Hematopoietic multipotent progenitor cell treated with erythropoietin and hydrocortisone succinate and interleukin-3 and kit ligand, for 15 days (in vitro differentiated cells): ENCODE results near the gene SLC5A2.
"Not testable (repeated sequence)": the region's sequence is repeated elsewhere in the genome, so short reads cannot be mapped to it uniquely, and the experiment has no call there.

Experiments used
- DNase-seq: peaks from one replicate; pipeline ENCODE4 v3.0.0-alpha.2; 2015; ENCODE audit warnings: low spot score

Gene SLC5A2

DNA sequence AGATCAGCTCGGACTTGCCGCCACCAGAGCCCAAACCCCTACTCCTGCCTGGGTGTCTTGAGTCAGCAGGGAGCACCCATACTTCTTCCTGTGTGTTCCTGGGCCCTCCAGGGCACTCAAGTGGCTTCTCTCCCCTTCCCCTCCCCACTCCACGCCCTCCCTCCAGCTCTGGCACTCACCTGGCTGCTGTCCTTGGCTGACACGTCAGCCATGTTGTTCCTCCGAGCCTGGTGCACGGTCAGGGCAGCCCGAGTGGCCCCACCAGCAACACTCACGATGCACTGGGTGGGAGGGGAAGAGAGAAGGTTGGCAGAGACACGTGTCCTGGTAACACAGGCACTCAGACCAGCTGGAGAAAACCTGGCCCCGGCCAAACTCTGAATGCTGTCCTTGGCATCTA lies 13.7 kb downstream of the SLC5A2 start:
- no peak for DNase-seq

DNA sequence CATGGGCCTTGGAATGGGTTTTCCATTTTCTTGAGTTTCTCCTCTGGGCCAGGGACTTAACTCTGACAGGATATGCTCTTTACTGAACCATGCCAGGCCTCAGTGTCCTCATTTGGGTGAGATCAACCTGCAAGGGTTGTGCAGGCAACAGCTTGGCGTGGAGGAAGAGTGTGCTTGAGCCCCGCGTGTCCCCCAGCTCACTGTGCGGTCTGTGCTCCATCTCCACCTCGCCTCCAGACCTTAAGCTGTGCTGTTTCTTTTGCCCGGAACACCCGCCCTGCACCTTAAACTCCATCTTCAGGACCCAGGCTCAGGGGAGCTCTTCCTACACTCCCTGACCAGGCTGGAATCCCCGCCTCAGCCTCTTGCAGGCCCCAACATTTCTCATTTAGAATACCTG lies 15.6 kb downstream of the SLC5A2 start:
- no peak for DNase-seq

DNA sequence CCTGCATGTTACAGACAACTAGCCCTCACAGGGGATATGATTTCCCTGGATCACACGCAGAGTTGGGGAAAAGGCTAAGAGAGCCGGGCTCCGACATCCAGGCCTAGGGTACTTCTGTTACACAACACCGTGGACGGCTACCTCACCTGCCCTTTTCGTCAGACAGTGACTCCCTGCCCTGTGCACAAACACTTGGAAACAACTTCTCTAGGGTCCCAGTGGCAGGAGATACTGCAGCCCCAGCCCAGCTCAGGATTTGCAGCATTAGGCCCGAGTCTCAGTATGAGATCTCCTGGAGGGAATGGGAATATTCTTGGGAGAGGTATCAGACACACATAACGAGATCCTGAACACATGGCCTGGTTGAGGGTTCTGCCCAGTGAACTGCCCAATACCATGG lies 17.0 kb downstream of the SLC5A2 start:
- no peak for DNase-seq

DNA sequence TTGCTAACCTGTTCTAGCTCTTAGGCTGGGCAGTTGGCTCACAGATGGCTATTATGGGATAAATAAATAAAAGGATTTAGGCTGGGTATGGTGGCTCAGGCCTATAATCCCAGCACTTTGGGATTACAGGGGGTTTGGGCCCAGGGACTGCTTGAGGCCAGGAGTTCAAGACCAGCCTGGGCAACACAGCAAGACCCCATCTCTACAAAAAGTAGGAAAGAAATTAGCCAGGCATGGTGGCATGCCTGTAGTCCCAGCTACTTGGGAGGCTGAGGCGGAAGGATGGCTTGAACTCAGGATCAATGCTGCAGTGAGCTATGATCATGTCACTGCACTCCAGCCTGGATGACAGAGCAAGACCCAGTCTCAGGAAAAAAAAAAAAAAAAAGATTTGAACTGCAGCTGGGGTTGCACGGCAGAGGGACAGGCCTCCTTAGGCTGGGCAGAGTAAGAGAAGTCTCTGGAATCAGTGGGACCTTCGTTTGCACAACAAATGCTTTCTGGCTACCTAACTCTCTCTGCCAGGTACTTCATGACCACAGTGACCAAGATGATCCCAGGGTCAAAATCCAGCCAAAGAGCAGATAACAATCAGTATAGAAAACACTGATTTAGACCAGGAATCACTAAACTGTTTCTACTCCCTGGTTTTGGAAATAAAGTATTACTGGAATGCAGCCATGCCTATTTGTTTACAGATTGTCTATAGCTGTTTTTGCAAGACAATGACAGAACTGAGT lies 18.5 kb downstream of the SLC5A2 start:
- no peak for DNase-seq

DNA sequence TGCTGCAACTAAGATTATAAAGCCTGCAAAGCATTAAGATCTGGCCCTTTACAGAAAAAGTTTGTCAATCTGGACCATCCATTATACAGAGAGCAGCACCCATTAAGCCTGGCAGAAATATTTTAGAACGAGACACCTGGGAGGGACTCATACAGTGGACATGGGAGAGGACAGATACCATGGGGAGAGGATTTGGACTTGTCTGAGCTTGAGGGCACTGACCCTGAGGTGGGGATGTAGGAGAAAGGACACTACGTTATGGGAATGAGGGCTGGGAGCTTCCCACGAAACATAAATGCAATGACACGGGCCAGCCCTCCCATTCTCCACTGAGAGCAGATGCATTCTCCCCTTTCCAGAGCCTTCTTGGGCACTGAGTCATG lies 19.0 kb downstream of the SLC5A2 start:
- DNase-seq = no peak

DNA sequence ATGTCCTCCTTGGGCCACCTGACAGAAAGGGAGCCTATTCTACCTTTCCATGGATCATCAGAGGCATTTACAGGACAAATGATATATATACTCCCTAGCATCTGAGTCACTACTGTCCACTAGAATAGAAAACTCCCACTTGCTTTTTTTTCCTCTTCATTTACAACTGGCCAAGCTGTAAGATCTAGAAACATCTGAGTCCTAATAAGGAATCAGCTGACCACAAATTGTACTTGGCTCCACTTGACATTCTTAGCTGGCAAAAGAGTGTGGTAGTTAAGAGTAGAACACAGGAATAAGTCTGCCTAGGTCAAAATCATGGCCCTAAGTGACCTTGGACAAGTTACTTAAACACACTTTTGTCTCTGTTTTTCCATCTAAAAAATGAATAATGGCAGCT lies 20.1 kb downstream of the SLC5A2 start:
- DNase-seq = no peak

DNA sequence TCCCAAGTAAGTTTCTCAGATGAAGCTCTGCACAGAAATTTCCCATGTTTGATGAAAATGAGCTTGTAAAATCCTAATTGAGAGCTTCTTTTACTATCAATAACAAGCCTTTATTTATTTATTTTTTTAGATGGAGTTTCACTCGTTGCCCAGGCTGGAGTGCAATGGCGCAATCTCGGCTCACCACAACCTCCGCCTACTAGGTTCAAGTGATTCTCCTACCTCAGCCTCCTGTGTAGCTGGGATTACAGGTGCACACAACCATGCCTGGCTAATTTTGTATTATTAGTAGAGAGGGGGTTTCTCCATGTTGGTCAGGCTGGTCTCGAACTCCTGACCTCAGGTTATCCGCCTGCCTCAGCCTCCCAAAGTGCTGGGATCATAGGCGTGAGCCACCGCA lies 20.6 kb downstream of the SLC5A2 start:
- not testable (repeated sequence) for DNase-seq

DNA sequence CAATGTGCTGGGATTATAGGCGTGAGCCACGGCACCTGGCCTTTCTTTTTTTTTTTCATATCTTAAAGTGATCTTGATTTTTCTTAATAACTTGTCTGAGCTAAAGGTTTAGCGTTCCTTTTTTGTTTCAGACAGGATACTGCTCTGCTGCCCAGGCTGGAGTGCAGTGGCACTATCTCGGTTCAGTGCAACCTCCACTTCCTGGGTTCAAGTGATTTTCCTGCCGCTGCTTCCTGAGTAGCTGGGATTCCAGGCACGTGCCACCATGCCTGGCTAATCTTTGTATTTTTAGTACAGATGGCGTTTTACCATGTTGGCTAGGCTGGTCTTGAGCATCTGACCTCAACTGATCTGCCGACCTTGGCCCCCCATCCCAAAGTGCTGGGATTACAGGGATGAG lies 21.2 kb downstream of the SLC5A2 start:
- no peak for DNase-seq

DNA sequence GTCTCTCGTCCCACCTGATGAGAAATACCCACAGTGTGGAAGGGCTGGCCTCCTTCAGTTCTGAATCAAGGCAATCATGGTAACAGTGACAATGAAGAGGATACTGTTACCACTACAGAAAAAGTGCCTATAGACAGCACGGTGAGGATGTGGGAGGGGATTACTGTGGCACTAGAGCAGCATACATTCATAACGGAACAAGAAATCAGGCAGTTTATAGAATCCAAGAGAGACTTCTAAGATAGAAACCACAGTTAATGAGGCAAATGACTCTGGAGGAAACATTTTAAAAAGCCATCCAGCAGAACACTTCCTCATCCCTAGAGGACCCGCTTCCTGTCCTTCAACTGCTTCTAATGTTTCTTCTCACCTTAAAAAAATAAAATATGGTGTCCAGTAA lies 22.6 kb downstream of the SLC5A2 start:
- no peak for DNase-seq

DNA sequence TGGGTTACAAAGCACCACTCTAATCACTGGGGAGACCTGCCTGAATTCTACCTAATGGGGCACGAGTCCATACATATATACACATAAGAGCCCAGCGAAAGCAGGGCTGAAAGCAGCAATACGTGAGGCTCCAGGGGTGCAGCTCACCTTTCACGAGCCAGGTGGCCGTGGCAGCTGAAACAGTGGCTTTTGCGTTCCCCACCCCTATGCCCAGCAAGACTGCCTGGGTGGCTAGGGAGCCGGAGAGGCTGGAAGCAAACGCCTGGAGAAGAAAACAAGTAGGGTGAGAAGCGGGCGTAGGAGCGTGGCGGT lies 24.6 kb downstream of the SLC5A2 start:
- no peak for DNase-seq

DNA sequence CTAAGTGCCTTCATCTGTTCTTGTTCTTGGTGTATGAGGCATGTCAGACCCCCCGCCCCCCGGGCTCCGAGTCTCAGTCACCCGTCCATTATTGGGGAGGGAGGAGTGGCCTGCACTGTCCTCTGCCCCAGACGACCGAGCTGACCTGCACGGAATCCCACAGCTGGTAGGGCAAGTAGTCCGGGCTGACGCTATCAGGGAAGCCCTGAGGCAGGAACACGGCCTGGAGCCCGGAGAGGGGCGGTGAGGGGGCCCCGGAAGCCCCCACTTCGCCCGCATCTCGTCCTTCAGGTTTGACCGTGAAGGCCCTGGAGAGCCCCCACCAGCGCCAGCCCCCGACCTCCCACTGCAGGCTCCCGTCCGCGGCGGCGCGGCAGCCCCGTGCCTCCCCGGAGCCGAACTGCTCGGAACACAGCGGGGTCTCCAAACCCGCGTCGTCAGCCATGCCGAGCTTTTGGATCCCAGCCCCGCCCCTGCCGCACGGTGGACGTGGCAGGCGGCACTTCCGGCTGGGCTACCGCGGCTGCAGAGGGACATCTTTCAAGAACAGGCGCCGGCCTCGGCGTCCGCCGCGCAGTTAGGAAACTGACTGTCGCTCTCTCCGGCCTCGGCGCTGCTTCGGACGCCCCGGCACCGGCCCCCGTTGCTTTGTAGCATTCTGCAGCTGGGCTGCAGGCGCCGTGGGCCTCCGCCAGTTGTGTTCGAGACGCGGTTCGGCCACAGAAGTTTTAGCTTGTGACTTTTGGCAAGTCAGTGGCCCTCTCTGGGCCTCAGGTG lies 25.2 kb downstream of the SLC5A2 start, which contains the start of gene RUSF1:
Gene RUSF1, minus strand, starts transcription at position 463 of the 777 bp plus-strand sequence. Its CDS starts 18 bp downstream, at position 445.
- DNase-seq = peak; percentile 86

DNA sequence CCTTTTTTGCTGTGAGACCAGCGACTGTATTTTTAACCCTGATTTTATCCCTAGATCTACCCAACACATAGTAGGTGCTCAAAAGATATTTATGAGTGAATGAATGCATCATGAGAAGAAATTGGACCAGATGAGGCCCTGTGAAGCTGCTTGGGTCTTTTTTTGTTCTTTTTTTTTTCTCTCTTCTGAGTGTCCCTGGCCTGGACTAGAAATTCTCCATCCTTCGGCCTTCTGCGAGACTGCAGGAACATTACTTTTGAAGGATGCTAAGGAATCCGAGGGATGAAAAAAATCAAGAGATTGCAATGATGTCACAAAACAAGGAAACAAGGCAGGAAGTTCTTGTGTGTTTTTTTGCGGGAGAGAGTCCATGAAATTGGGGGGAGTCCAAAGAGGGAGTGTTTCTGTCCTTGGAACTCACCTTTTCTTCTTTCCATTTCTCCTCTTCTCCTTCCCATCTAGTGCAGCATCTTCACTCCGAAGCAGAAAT lies 25.8 kb downstream of the SLC5A2 start:
- no peak for DNase-seq

DNA sequence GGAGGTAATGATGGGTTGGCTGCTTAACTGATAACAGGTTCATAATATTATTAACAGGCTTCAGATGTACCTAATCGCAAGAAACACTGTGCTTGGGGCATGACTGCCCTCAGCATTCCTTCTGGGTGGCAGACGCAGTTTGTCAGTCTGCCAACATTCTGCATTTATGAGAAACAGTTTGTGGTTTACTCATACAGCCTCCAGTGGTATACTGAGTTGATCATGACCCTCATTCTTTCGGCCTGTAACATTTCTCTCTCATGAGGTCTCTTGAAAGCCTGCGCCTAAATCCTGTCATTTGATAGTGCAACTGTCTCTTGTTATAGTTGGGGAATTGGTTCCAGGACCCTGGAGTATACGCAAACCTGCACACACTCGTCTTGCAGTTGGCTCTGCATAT lies 30.2 kb downstream of the SLC5A2 start:
- DNase-seq = peak; percentile 35

DNA sequence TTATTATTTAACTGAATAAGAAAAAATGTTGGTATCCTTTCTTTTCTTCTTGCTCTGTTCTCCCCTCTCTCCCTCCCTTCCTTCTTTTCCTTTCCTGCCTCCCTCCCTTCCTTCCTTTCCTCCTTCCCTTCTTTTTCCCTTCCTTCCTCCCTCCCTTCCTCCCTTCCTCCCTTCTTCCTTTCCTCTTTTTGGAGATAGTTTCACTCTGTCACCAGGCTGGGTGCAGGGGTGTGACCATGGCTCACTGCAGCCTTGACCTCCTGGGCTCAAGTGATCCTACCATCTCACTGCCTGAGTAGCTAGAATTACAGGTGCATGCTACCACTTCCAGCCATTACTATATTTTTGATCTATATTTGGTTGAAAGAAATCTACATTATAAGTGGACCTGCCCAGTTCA lies 31.0 kb downstream of the SLC5A2 start:
- DNase-seq = no peak

DNA sequence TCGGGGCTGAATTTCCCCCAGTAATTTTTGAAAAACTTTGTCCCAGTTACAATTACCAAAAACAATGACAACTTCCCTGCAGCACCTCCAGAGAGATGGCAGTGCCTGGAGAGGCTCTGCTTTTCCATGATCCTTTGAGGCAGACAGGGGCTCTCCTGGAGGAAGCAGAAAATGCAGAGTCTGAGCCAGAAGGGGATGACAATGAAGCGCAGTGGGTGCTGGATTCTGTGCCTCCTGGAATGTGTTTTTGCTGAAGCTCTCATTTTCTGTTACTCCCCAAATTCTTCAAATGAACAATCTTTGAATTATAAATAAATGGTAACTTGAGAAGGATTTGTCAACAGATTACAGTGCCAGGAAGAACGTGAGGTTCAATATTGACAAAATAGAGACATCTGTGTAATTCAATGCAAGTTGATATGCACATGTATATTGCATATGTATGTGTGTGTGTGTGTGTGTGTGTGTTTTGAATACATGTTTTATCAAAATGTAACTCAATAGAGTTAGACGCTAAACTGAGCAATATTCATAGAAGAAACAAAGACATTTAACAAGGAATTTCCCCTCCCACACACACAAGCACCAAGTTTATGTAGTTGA lies 35.0 kb downstream of the SLC5A2 start:
- DNase-seq = no peak

DNA sequence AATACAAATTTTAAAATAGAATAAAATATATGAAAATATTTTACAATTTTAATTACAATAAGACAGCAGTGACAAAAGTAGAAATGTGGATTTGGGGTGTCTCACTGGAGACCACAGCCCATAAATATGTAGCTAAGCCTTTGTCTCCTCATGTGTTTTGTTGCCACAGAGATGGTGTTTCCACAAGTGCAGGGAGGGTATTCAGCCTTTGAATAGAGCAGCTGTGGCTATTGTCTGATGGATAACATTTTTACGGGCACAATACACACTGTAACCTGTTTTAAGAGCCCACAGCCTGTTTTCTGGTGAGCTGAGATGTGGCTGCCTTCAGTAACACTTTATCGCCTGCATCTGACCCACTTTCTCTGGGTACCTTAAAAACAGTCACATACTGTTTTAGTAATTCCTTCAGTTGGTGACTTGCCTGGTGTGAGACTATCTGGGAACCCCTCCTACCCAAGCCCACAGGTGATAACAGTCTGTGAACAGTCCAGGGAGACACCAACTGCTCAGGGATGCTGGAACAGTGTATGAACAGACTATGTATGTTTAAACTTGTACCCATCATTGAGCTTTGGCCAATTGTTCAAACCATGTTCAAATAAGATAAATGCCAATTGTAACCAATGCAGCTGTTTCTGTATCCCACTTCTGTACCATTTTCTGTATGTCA lies 37.0 kb downstream of the SLC5A2 start:
- peak; percentile 21 for DNase-seq

DNA sequence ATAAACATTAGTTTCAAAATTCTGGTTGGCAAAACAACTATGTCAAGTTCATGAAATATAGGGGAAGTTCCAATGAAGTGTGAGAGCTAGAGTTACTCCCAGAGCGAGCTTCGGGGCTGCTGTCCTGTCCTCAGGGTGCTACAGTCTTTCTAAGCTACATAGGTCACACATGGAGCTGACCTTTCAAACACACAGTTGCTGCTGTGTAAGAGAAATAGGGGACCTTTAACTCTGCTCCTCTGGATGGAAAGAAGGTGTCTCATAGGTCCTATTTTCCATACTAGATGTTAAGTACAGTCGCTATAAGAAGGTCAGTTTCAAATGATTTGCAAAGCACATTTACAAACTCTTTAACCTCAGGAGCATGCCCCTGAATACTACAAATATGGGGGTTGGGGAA lies 38.4 kb downstream of the SLC5A2 start:
- DNase-seq = peak; percentile 22

DNA sequence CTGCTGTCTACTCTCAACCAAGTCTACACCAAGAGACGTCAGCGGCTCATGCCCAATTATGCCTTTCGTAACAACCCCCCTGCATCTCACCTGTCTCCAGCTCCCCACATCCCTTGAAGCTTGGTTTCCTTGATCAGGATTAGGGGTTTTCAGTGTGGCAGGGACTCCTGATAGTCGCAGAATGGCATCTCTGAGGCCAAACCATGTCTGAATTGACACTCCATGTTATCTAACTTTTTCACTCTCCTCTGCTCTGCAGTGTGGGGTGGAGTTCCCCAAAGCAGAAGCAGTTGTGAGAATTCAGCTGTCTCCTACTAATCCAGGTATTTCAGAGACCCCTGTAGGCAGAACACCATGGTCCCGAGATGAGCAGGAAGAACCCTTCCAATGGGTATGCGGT lies 39.1 kb downstream of the SLC5A2 start:
- DNase-seq = peak; percentile 70

DNA sequence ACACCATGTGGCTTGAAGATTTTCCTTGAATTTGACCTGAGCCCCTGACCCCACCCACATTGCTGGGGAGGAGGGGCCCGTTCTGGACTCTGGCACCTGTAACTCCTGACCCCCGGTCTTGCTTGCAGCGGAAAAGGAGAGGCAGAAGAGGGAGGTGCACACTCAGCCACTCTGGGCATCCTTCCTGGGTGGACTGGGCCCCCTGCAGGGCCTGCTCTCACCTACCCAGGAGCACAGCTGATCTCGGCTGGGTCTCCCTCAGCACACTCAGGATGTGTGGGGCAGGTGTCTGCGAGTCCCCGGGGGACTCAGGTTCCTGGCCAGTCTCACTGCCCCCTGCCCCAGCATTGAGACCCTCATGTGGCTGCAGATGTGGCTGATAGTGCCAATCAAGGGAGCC lies 40.8 kb downstream of the SLC5A2 start:
- not testable (repeated sequence) for DNase-seq

DNA sequence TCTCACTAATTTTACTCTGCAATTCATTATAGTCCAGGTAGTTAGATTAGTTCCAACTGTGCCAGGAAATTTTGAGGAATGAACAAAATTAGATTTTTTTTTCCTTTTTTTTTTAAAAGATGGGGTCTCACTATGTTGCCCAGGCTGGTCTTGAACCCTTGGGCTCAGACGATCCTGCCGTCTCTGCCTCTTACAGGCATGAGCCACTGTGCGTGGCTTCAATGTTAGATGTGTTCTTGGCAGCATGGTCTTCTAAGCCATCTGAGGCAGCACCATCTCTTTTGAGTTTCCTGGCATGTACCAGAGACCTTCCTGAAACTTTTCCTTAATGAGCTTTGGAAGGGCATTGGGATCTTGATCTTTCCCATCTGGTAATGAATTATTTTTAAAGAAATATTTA lies 42.2 kb downstream of the SLC5A2 start:
- DNase-seq = no peak

DNA sequence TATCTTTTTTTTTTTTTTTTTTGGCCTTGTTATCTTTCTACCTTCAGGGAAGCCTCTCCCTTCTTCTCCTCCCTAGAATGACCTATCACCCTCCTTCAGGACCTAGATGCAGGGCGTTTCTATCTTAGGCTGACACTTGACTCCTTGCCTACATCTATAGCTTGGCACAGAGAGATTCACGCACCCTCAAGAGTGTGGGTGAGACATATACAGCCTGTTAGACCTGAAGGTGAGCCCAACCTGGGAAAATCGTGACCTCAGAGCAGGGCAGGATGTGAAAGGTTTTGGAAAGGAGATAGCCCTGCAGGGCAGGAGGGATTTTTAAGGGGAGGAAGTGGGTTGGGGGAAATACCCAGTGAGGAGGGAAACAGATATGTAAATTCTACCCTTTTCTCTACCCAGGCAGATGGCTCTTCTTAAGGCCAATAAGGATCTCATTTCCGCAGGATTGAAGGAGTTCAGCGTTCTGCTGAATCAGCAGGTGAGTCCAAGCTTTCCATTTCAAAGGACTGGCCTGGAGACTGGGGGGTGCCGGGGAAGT lies 44.9 kb downstream of the SLC5A2 start, which contains the start of gene AHSP:
Gene AHSP, plus strand, starts transcription at position 167 of the 541 bp plus-strand sequence. Its CDS starts 240 bp downstream, at position 407.
- peak; percentile 95 for DNase-seq

DNA sequence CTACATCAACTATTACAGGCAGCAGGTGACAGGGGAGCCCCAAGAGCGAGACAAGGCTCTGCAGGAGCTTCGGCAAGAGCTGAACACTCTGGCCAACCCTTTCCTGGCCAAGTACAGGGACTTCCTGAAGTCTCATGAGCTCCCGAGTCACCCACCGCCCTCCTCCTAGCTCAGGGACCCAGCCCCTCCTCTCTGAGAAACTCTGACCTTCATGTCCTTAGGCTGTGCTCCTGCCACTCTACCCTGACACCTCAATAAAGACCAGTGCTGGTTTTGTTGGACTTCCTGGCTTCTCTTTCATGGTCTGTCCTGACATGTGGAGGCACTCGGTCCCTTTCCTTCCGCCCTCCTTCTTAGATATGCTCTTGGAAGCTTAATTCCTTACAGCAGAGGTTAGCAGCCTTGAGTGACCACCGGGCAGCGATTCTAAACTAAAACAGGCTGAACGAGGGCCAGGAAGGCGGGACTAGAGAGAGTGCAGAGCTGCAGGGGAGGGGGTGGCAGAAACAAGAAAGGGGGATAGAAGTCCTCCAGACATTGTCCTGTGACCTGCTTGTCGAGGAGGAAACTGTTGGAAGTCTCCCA lies 45.7 kb downstream of the SLC5A2 start:
- peak; percentile 47 for DNase-seq
